Measurements from ENCODE around the gene COL4A2.

COL4A2 gene

GRCh38 chr13:110462091-110462490 lies 155.0 kb downstream of the COL4A2 start:
- DNase-seq, result no peak

DNA sequence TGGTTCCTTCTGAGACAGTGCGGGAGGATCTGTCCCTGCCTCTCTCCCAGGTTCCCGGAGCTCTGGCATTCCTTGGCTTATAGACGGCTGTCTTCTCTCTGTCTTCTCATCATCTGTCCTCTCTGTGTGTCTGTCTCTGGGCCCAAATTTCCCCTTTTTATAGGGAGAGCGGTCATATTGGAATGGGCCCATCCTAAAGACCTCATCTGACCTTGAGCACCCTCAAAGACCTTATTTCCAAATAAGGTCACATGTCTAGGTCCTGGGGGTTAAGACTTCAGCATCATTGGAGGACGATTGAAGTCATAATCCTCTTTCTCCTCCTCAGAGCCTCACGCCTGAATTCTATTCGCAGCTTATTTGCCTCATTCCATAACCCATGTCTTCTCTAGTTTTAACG lies 156.1 kb downstream of the COL4A2 start:
- DNase-seq, result no peak

DNA sequence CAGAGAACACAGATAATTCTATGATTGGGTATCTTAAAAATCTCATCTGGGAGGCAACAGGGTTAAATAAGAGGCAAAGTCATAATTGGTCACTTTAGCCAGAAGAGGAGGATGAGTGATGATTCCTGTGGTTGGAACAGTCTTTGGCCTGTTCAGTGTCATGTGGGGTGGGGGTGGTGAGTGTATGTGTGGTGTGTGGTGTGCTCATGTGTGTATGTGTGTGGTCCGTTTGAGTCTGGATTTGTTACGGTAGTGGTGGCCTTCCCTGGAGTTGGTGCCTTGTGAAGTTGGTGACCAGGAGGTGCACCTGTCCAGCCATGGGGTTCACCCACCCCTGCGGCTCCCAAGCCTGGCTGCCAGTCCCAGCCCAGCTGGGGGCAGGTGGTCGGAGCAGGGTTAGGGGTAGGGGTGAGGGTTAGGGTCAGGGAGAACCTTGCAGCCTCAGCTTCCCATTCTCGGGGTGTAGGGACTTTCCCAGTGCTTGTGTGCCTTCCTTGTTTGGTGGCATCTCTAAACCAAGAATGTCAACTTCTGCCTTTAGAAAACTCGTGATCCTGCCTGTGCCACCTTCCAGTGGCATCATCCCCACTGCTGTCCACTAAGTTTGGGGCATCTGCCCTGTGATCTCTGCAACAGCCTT lies 156.9 kb downstream of the COL4A2 start:
- DNase-seq, result no peak

GRCh38 chr13:110464556-110465333 lies 157.7 kb downstream of the COL4A2 start:
- no peak for DNase-seq

- DNase-seq, result no peak
These were observed 158.6 kb downstream of the COL4A2 start for GRCh38 chr13:110465696-110466095.

DNA sequence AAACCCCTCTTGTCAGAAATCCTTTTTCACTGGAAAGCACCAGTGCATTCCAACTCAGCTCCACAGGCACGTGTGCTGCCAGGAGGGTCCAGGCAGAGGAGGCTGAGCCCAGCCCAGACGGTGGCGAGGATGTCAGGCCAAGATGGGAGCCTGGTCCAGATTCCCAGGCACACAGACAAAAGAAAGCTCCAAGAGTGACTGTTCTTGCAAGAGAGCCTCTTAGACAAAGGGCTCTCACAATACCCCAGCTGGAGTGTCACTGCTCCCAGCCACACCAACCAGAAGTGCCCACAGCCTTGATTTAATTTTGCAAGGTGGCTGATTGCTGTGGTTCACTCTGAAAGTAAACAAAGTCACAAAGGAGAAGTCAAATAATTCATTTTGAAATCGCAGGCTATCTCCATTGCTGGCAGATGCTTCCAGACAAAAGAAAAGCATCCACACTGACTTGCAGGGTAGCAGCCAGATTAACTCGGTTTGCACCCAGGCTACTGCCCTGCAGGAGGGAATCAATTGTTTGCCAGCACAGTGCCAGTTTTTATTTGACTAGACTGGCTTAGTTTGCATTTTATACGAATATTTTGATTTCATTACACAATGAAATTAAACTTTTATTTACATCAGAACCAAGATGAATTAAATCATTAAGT lies 159.3 kb downstream of the COL4A2 start:
- no peak for DNase-seq

- no peak for DNase-seq
These were observed 160.5 kb downstream of the COL4A2 start for GRCh38 chr13:110467516-110468110.

- DNase-seq, result no peak
These were observed 162.0 kb downstream of the COL4A2 start for GRCh38 chr13:110468986-110469495.

GRCh38 chr13:110469597-110469996 lies 162.5 kb downstream of the COL4A2 start:
- DNase-seq, result no peak

GRCh38 chr13:110470272-110471009 lies 163.4 kb downstream of the COL4A2 start:
- no peak for DNase-seq

DNA sequence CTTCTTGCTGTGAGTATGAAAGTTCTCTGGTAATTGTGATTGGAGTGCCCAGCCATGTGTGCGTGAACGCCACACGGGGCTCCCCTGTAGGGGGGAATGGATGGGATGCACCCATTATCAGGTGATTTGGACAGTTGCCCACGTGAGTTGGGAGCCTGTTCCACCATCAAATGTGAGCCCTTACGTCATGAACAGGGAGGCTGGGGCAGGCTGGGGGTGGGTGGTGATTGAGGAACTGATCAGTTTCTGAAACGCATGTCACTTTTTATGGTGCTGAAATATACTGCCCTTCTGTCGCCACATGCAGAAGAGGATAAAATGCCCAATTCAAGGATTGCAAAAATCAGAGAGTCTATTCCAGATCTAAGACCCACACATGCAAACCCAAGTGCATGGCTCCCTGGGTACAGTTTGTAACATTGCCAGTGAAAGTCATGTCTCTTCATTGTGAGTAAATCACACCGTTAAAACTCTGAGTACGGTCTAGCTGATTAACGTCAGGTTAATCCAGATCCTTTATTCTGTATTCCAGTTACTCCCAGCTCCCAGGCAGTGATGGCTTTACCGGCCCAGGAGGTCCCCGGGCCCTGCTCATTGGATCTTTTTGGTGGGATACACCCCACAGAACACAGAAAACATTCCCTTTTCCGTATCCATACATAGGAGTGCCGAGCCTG lies 164.2 kb downstream of the COL4A2 start:
- no peak for DNase-seq

DNA sequence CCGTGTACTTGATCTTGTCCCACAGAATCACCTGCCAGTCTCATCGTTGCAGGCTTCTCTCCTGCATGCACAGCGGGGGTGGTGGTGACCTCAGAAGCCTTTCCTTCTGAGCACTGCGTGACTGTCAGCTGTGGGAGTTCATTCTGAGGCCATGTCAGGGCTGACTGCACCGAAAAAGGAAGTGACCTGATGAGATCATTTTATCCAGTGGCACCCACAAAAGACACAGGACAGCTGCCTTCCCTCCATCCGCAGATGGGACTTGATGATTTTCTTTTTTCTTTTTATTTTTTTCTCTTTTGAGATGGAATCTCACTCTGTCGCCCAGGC lies 164.7 kb downstream of the COL4A2 start:
- no peak for DNase-seq

GRCh38 chr13:110472904-110473563 lies 165.9 kb downstream of the COL4A2 start:
- no peak for DNase-seq

DNA sequence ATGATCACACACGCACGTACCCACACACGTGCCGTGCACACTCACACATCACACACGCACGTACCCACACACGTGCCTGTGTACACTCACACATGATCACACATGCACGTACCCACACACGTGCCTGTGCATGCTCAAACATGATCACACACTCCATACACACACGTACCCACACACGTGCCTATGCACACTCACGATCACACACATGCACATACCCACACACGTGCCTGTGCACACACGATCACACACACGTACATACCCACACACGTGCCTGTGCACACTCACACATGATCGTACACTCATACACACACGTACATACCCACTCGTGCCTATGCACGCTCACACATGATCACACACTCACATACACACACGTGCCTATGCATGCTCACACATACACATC lies 167.6 kb downstream of the COL4A2 start:
- no peak for DNase-seq

DNA sequence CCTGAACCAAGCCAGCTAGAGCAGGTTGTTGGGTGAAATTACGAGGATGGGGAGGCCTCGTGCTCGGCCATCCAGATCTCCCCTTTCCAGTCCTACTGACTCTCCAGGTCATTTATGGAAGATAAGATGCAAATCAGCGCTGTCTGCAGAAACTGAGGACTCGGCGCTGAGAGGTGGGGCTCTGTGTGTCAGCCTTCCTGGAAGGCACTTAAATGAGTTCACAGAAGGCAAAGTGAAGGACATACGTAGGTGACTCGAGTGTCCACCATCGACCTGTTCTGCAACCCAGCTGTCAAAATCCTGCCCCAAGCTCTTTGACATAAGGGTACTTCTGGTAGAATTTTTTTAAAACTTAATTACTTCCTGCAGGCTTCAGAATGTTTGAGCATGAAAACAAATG lies 168.0 kb downstream of the COL4A2 start:
- DNase-seq, result no peak

DNA sequence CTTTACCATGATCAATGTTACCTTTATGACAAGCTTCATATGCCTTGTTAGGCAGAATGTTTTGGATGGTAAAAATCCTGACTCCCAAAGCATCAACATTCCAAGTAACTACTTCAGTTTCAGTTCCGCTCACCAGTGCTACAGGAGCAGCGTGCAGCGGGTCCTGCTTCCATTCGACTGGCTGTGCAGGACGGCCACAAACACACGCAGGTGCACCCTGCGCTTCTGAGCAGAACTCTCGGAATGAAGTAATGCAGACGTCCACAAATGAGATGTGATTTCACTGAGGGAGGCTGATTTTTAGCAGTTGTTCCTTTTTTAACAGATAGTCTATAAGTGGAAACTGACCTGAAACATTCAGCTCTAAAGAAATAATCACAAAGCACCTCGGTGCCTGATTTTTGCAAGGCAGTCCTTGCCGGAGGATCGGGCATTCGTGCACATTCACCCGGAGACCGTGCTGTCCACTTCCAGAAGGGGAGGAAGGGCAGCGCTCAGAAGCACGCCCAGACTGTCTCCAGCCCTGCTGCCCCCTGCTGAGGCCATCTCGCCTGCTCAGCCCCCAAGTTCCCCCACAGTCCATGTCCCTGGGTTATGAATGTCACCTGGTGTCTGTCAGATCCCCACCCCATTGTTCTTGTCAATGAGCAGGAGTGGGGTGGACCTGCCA lies 168.6 kb downstream of the COL4A2 start:
- DNase-seq, result no peak

- no peak for DNase-seq
These were observed 169.1 kb downstream of the COL4A2 start for GRCh38 chr13:110476220-110476617.

DNA sequence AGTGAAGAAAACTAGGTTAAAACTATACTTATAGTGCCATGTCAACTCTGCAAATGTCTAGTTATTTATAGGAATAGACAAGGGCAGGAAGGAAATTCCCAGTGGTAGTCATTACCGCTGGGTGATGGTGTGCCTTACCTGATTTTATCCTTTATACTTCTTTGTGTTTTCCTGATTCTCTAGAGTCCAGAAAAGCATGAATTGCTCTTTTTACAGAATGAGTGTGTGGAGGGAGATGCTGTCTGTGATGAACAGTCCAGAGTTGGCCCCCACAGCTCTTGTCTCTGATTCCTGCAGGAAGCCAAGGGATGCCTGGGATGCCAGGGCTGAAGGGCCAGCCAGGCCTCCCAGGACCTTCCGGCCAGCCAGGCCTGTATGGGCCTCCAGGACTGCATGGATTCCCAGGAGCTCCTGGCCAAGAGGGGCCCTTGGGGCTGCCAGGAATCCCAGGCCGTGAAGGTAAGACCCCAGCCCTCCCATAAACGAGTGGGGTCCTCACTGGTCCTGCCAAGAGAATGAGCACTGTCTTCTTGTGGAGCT lies 170.7 kb downstream of the COL4A2 start:
- no peak for DNase-seq

GRCh38 chr13:110478405-110479214 lies 171.5 kb downstream of the COL4A2 start:
- DNase-seq, result no peak

DNA sequence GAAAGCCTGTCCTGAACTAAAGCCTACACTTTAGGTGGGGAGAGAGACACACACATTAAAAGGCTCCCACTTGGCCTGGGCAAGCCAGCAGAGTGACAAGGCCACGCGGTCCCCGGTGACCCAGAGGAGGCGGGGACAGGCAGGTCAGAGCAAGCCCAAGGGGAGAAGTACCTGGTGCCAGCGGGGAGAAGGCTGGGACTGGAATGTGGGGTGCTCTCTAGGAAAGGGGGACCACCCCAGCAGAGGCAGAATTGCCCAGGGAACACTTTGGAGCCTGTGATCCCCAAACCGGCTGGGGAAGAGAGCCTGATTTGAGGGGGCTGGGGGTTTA lies 172.1 kb downstream of the COL4A2 start:
- DNase-seq, result no peak

Data from activated CD4-positive, alpha-beta T cell treated with anti-CD3 and anti-CD28 coated beads, Interleukin-2, amount 50 U/mL, for 48 hours (primary cell).